SU-DHL-6 (cell line): ENCODE results near the gene HMCN2.

Experiments used
- H2AFZ ChIP-seq: fragments of 200-600 bp; sonication (generic); 2 replicates; pipeline ENCODE4 v1.6.1; 2014; ENCODE audit warnings: low read depth, mild to moderate bottlenecking, moderate library complexity, mixed read lengths, antibody characterized with exemption, low read length; ENCODE audit not compliant: severe bottlenecking
- H3F3A ChIP-seq: fragments of 200-600 bp; shearing (Covaris generic); 2 replicates; pipeline ENCODE4 v1.6.0; 2016; ENCODE audit warnings: antibody characterized with exemption, mild to moderate bottlenecking; ENCODE audit not compliant: insufficient read depth
- H3K27ac ChIP-seq: fragments of 200-600 bp; sonication (generic); 2 replicates; pipeline ENCODE4 v1.5.1; 2016; ENCODE audit warnings: low read depth, mild to moderate bottlenecking, low read length, moderate library complexity, mixed read lengths
- H3K27me3 ChIP-seq: fragments of 200-600 bp; sonication (generic), shearing (Covaris generic); 2 replicates; pipeline ENCODE4 v1.6.0; 2014; ENCODE audit warnings: mild to moderate bottlenecking, low read length
- H3K36me3 ChIP-seq: fragments of 200-600 bp; sonication (generic); 2 replicates; pipeline ENCODE4 v1.6.1; 2014; ENCODE audit warnings: mild to moderate bottlenecking, low read length, mixed read lengths
- H3K4me2 ChIP-seq: fragments of 300-600, 200-600 bp; shearing (Covaris generic), sonication (generic); 2 replicates; pipeline ENCODE4 v1.6.0; 2014; ENCODE audit warnings: low read length, low read depth, mild to moderate bottlenecking; ENCODE audit not compliant: poor library complexity, severe bottlenecking
- H3K4me3 ChIP-seq: fragments of 200-600 bp; sonication (generic); 2 replicates; pipeline ENCODE4 v1.5.1; 2014; ENCODE audit warnings: antibody characterized with exemption, low read length, mild to moderate bottlenecking, mixed read lengths; ENCODE audit not compliant: insufficient read depth, poor library complexity, severe bottlenecking
- H3K79me2 ChIP-seq: fragments of 200-600 bp; sonication (generic); 2 replicates; pipeline ENCODE4 v1.6.1; 2014; ENCODE audit warnings: mild to moderate bottlenecking, low read length, moderate library complexity; ENCODE audit not compliant: insufficient read depth
- H3K9ac ChIP-seq: fragments of 200-600 bp; sonication (generic); 2 replicates; pipeline ENCODE4 v1.7.0; 2014; ENCODE audit warnings: mild to moderate bottlenecking, low read length
- H3K9me2 ChIP-seq: fragments of 200-600 bp; sonication (generic); replicated peaks from 2 replicates; pipeline ENCODE4 v1.6.1; 2014; ENCODE audit warnings: low read length; ENCODE audit not compliant: insufficient read depth
- H3K9me3 ChIP-seq: fragments of 200-600 bp; sonication (generic); 2 replicates; pipeline ENCODE4 v1.6.1; 2014; ENCODE audit warnings: low read length, mixed read lengths; ENCODE audit not compliant: insufficient read depth
- H4K20me1 ChIP-seq: fragments of 200-600 bp; sonication (generic); 2 replicates; pipeline ENCODE4 v1.6.1; 2014; ENCODE audit warnings: low read depth, mild to moderate bottlenecking, antibody characterized with exemption, low read length, moderate library complexity, mixed read lengths
- EZH2phosphoT487 ChIP-seq: fragments of 200-600 bp; sonication (generic), shearing (Covaris generic); conservative IDR thresholded peaks from 2 replicates; pipeline ENCODE4 v1.6.1; 2018; ENCODE audit warnings: mild to moderate bottlenecking, antibody characterized with exemption, low read length, moderate library complexity, mixed read lengths
- TF ChIP-seq, protein P1 (sequence below): fragments of 200-600 bp; sonication (generic); IDR thresholded peaks from one replicate; pipeline ENCODE4 v1.5.1; 2017; ENCODE audit warnings: antibody characterized with exemption, mild to moderate bottlenecking, low read length, moderate library complexity; ENCODE audit not compliant: insufficient read depth, poor library complexity, severe bottlenecking

Gene HMCN2

DNA sequence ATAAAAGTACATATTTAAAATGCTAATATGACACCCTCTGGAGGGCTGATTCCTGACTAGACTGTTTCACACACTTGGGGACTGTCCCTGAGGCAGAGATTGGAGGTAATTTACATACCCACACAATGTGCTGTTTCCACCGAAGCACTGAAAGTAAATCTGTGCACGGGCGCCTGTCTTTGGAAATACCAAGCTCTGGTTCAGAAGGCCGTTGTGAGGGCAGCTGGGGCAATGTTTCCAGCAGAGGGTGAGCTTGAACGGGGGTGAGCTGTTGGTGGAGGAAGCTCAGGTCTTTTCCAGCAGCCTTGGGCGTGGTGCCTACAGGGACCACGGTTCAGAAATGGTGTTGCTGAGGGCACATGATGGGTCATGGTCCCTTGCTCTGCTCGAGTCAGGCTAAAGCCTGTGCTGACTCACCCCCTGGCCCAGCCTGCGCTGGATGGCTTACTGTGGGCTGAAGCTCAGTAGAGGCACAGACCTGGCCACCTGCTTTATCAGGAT is 25.8 kb upstream of the HMCN2 start:
- no peaks in the 10 kb centered on the region for H3F3A ChIP-seq
- TF ChIP-seq, protein P1, sequence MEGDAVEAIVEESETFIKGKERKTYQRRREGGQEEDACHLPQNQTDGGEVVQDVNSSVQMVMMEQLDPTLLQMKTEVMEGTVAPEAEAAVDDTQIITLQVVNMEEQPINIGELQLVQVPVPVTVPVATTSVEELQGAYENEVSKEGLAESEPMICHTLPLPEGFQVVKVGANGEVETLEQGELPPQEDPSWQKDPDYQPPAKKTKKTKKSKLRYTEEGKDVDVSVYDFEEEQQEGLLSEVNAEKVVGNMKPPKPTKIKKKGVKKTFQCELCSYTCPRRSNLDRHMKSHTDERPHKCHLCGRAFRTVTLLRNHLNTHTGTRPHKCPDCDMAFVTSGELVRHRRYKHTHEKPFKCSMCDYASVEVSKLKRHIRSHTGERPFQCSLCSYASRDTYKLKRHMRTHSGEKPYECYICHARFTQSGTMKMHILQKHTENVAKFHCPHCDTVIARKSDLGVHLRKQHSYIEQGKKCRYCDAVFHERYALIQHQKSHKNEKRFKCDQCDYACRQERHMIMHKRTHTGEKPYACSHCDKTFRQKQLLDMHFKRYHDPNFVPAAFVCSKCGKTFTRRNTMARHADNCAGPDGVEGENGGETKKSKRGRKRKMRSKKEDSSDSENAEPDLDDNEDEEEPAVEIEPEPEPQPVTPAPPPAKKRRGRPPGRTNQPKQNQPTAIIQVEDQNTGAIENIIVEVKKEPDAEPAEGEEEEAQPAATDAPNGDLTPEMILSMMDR = no peak
- no peak for TF ChIP-seq EZH2phosphoT487
- no peak overlapping the region for H3K27ac ChIP-seq
- H3K4me2 ChIP-seq = peak overlapping the region; percentile 33
- peak overlapping the region; percentile 20; the same call in 1 of the 2 replicates for H3K9ac ChIP-seq
- H3K9me3 ChIP-seq = no peaks in the 10 kb centered on the region
- H3K9me2 ChIP-seq = no peaks in the 10 kb centered on the region
- H3K79me2 ChIP-seq = no peaks in the 10 kb centered on the region
- no peaks in the 10 kb centered on the region for H3K27me3 ChIP-seq
- no peaks in the 10 kb centered on the region for H4K20me1 ChIP-seq
- peak overlapping the region; percentile 91 for H2AFZ ChIP-seq
- no peak overlapping the region for H3K4me3 ChIP-seq
- no peaks in the 10 kb centered on the region for H3K36me3 ChIP-seq

DNA sequence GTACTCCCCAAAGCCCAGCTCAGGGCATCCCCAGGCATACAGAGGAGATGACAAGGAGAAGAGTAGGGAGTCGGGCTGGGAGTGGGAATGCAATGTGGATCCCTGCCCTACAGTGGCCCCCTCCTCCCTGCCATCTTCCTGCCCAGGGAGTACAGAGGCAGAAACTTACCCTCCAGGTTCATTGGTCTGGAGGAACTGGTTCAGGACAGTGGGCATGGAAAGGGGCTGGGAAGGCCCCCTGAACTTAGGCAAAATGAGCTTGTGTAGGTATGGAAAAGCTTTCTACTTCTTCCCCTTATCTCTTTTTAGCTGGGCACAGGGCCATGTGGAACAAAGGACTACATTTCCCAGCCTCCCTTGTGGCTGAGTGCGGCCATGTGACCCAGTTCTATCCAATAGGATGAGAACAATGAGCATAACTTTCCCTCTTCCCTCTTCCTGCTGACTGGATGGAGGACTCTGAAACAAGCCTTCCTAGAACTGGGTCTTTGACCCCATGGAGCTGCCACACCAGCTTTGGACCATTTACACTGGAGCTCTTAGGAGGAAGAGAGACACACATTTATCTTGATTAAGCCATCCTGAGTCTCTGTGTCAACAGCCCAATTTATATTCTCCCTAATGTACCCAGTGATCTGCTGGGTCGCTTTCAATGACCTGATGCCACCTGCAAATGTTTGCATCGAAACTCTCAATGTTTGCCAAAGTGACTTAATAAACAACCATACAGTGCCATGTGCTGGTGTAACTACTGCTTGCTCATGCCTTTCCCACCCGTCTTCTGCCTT is 25.0 kb upstream of the HMCN2 start:
- no peak overlapping the region for H3K4me3 ChIP-seq
- H3K27me3 ChIP-seq = no peaks in the 10 kb centered on the region
- TF ChIP-seq, protein P1 = no peak
- TF ChIP-seq EZH2phosphoT487 = no peak
- no peaks in the 10 kb centered on the region for H3K79me2 ChIP-seq
- H4K20me1 ChIP-seq = no peaks in the 10 kb centered on the region
- H3K9me3 ChIP-seq = no peaks in the 10 kb centered on the region
- H3K9me2 ChIP-seq = no peaks in the 10 kb centered on the region
- no peaks in the 10 kb centered on the region for H3F3A ChIP-seq
- peak overlapping the region; percentile 91 for H2AFZ ChIP-seq
- no peak overlapping the region for H3K27ac ChIP-seq
- H3K36me3 ChIP-seq = no peaks in the 10 kb centered on the region
- H3K4me2 ChIP-seq = peak overlapping the region; percentile 33
- H3K9ac ChIP-seq = peak overlapping the region; percentile 20; the same call in 1 of the 2 replicates

DNA sequence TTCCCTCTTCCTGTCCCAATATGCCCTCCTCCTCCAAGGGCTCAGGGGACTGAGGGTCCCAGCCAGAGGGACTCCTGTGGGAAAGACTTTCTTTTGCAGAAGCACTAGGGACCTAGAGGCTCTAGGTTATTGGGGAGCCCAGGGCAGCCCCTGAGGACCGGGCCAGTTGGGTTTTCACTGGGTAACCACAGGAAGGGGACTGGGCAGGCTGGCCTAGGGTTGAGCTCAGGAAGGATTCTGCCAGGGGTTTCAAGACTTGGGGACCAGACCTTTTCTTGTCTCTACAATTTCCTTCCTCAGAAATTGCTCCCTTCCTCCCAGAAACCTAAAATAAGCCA is 24.4 kb upstream of the HMCN2 start:
- TF ChIP-seq, protein P1 = no peak
- no peak for TF ChIP-seq EZH2phosphoT487
- Histone ChIP-seq H3K9me3 (no peaks in the 10 kb centered on the region), H3K9ac (no peak overlapping the region), H3K4me3 (no peak overlapping the region), H3F3A (no peaks in the 10 kb centered on the region), H3K27me3 (no peaks in the 10 kb centered on the region), H3K9me2 (no peaks in the 10 kb centered on the region), H4K20me1 (no peaks in the 10 kb centered on the region), H3K4me2 (no peak overlapping the region), H2AFZ (peak overlapping the region; percentile 91), H3K79me2 (no peaks in the 10 kb centered on the region), H3K36me3 (no peaks in the 10 kb centered on the region), H3K27ac (no peak overlapping the region)
